Loucy (cell line): Measurements from ENCODE around the gene CHERP.

Experiments used
- EZH2phosphoT487 ChIP-seq: fragments of 200-600 bp; IDR thresholded peaks from 2 replicates; pipeline ENCODE4 v1.6.1; 2018; ENCODE audit warnings: antibody characterized with exemption, mild to moderate bottlenecking, moderate library complexity, borderline replicate concordance
- TF ChIP-seq, protein P1 (sequence below): fragments of 200-600 bp; sonication (generic); conservative IDR thresholded peaks from 2 replicates; pipeline ENCODE4 v1.5.1; 2014; ENCODE audit warnings: mild to moderate bottlenecking, antibody characterized with exemption, low read length

DNA sequence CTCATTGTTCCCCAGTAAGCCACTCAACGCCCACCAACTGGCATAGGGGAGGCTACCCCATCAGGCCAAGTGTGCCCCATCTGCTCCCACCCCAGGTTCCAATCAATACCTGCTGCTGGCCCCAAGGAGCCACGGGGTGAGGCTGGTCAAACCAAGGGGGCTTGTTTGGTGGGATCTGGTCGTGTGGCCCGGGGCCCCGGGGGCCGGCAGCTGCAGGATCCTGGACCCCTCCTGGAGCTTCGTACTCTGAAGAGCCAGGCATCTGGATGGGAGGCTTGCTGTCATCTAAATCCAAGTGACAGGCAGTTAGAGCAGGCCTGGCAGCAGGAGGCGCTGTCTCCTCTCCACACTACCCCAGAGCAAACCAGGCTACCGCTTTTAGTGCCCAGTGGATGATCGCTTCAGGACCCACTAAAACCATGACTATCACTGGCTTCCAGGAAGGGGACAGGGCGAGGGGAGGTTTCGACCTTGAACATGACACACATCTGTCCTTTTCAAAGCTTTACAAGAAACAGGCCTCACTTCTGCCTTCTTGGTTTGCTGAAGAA lies 14.2 kb downstream of the CHERP start:
- TF ChIP-seq, protein P1, sequence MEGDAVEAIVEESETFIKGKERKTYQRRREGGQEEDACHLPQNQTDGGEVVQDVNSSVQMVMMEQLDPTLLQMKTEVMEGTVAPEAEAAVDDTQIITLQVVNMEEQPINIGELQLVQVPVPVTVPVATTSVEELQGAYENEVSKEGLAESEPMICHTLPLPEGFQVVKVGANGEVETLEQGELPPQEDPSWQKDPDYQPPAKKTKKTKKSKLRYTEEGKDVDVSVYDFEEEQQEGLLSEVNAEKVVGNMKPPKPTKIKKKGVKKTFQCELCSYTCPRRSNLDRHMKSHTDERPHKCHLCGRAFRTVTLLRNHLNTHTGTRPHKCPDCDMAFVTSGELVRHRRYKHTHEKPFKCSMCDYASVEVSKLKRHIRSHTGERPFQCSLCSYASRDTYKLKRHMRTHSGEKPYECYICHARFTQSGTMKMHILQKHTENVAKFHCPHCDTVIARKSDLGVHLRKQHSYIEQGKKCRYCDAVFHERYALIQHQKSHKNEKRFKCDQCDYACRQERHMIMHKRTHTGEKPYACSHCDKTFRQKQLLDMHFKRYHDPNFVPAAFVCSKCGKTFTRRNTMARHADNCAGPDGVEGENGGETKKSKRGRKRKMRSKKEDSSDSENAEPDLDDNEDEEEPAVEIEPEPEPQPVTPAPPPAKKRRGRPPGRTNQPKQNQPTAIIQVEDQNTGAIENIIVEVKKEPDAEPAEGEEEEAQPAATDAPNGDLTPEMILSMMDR: peak; percentile 74
- no peak for TF ChIP-seq EZH2phosphoT487
